Stimulated activated CD4-positive, alpha-beta T cell treated with anti-CD3 and anti-CD28 coated beads, Interleukin-1b, Interleukin-23, amount 100 ng/mL, for 4 hours (primary cell): ENCODE results near the gene ZNF366.

Source experiments
- DNase-seq, 2 donors: peaks; one replicate each; pipeline ENCODE4 v3.0.0-alpha.2; 2020; ENCODE audit warnings: low read depth in 2 of 2

The ZNF366 gene

GRCh38 chr5:72464071-72464470, 43.1 kb downstream of the ZNF366 start:
- DNase-seq: no peak

GRCh38 chr5:72463449-72464052, 43.7 kb downstream of the ZNF366 start:
- no peak for DNase-seq

DNA sequence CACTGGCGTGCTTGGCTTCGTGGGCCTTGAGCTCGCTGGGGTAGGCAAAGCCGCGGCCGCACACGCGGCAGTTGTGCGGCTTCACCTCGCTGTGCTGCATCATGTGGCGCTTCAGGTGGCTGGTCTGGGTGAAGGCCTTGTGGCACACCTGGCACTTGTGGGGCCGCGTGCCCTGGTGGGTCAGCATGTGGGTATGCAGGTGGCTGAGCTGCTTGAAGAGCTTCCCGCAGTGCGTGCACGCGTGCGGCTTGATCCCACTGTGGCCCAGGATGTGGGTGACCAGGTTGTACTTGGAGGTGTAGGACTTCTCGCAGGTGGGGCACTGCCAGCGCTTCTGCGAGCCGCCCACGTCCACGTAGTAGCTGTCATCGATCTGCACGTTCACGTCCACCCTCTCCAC, 46.8 kb downstream of the ZNF366 start:
- no peak for DNase-seq

- no peak for DNase-seq
Measured at GRCh38 chr5:72459913-72460312, 47.3 kb downstream of the ZNF366 start.

- no peak for DNase-seq
Measured at GRCh38 chr5:72459089-72459661, 48.0 kb downstream of the ZNF366 start.

GRCh38 chr5:72458407-72458806, 48.8 kb downstream of the ZNF366 start:
- no peak for DNase-seq

DNA sequence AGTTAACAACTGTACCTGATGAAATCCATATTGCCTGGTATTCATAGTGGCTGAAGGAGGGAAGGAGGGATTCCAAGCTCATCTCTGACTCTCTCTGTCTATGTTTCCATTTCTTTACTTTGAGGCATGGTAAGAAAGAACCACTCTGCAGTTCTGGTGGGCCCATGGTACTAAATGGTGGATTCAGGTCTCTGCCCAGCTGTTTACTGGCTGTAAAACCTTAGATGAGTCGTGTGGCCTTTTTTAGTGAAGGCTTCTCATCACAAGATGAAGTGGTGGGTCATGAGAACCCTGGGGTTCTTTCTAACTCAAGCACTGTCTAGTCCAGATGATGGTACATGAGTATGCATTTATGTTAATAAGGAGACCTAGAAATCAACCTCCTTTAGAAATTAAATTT, 49.7 kb downstream of the ZNF366 start:
- DNase-seq: no peak

- DNase-seq: no peak
Measured at GRCh38 chr5:72456391-72457074, 50.7 kb downstream of the ZNF366 start.

DNA sequence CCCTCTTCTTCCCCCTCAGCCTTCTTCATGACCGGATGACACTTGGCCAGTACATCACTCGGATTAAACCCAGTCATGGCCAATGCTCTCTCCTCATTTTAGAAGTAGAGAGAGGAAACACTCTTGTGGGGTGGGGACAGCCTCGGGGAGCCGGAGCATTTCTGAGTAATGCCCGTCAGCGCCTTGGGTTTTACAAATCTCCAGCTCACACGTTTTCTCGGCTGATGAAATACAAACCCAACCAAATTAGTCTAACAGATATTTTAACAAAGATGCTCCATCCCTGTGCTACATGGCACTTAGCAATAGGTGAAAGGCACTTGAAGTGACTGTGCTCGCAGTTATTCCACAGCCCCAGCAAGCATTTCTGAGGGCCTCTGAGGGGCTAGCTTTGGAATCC, 51.7 kb downstream of the ZNF366 start:
- no peak for DNase-seq

DNA sequence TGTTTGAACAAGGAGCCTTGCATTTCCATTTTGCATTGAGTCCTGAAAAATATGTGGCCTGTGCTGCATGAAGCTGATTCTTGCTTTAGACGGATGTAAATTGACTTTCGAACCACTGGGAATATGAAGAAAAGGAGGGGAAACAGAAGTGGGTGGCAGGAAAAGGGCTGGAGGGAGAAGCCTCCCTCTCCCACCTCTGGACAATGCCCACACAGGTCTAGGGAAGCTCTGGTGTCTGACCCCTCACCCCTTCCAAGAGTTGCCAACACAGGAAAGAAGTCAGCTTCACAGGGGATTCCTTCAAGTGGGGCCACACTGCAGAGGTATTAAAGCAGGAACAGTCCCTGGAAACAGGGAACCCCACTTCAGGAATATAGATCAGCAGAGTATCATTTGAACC, 52.2 kb downstream of the ZNF366 start:
- no peak for DNase-seq

- no peak for DNase-seq
Measured at GRCh38 chr5:72453246-72453775, 53.9 kb downstream of the ZNF366 start.

DNA sequence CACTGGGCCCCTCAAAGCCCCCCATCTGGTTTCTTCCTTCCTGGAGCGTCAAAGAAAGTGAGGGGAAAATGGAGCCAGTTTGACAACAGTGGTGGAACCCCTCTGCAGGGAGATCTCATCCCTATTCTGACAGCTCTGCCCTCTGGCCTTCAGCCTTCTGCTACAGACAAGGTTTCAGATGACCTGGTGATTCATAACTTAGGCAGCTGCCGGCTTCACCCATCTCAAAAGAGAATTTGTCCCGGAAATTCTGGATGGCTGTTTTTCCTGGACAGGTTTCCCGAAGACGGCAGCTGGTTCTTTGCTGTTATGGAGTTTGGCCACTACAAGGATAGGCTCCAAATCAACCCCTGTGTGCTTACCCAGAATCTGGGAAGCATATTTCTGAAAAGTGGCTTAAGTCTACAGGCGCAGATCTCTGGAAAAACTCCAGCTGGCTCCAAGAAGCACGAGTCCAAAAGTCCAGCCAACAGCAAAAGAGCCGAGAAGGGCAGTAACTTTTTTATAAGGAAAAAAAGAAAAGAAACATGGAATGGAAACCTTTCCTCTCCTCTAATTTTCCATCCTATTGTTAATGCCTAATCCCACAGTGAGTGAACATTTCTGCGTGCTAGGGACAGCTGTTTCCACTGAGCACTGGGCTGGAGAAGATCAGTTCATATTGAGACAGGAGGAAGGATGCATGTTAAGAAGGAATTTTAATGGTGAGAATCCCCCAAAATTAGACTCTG, 54.5 kb downstream of the ZNF366 start:
- DNase-seq: no peak

- no peak for DNase-seq
Measured at GRCh38 chr5:72451741-72452505, 55.3 kb downstream of the ZNF366 start.

- no peak for DNase-seq
Measured at GRCh38 chr5:72448368-72448767, 58.8 kb downstream of the ZNF366 start.

DNA sequence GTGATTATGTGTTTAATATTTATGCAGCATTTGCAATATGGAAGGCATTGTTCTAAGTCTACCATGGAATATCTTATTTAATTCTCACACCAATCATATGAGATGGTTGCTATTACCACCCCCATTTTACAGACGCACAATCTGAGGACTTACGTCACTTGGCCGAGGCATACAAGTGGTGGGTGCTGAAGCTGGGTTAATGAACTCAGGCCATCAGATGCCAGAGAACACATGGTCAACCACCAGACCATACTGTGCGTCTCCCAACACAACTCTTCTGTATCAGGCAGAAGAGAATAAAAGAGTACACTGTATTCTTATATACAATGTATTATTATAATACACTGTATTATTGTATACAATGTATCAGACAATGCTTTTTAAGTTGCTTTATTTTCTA, 59.5 kb downstream of the ZNF366 start:
- DNase-seq: no peak

GRCh38 chr5:72445969-72446368, 61.2 kb downstream of the ZNF366 start:
- no peak for DNase-seq

DNA sequence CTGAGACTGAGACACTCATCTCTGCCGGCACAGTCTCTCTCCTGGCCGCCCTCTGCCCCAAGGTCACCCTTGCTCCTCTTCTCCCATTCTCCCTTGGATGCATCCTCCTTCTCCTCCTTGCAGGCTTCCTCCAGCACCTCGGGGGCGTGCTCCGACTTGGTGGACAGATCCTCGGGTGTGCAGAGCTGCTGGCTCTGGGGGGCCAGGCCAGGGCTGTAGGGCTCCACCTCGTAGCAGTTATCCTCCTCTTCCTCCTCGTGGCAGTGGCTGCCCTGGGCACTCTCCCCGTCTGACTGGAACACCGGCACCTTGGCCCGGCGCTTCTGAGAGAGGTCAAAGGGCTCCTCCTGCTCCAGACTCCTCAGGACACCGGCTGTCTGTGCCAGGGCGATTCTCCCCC, 63.3 kb downstream of the ZNF366 start:
- DNase-seq: no peak

DNA sequence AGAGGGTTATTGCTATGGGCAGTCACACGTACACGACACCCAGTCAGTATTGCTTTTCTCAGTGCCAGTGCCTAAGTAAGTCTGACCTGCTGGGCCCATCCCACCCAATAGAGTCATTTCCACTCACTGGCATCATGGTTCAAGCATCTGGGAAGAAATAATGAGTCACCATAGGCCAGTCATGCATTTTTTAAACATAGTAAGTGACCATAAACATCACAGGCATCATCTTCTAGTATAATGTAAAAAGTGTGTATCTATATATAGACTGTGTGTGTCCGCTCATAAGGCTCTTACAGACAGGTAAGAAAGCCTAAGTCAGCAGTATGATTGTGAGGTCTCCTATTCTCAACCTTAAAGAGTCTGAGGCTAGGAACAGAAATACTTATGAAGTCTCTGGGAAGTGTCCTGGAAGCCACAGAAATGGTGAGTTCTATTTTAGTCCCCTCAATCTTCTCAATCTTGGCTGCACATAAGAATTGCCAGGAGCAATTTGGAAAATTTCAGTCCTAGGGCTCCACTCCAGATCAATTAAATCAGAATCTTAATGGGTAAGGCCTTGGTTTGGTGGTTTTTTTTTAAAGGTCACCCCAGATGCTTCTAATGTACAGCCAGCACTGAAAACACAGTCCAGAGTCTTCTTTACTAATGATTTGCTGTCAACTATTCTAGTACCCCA, 65.2 kb downstream of the ZNF366 start:
- DNase-seq: no peak

DNA sequence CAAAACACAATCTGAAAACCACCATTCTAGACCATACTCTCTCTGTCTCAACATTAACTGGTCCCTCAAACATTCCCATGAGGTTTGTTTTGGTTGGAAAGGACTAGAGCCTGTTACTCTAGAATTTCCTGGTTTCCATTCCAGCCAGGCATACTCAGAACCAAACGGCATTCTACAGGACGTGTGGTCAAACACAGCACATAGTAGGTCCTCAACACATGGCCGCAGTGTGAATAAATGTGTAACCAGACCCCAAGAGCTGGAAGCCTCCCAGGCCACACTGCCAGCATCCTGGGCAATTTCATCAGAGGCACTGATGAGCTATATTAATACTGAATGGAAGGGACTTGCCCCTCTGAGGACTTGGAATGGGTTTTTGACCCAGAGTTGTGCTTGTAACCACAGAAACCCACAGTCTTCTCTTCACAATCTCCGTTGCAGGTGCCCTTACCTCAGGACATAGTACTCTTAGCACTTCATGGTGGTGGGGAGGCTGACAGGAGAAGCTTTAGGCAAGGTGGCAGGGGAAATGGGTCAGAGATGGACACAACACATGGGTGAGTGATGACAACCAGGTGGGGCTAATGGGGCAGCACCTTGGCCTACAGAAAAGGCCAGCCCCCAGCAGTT, 66.0 kb downstream of the ZNF366 start:
- no peak for DNase-seq

- DNase-seq: no peak
Measured at GRCh38 chr5:72440207-72440638, 67.0 kb downstream of the ZNF366 start.

- no peak for DNase-seq
Measured at GRCh38 chr5:72439192-72439591, 68.0 kb downstream of the ZNF366 start.
